Activated T-helper 9 cell treated with anti-CD3 and anti-CD28 coated beads, Interleukin-2, amount 50 U/mL, for 16 hours (primary cell): ENCODE results near the gene SUFU.
"Not testable (repeated sequence)": the region's sequence is repeated elsewhere in the genome, so short reads cannot be mapped to it uniquely, and the experiment has no call there.

Experiments
- DNase-seq: peaks from one replicate; pipeline ENCODE4 v3.0.0-alpha.2; 2020; ENCODE audit warnings: low read depth

SUFU gene

GRCh38 chr10:102514487-102515311, 10.9 kb downstream of the SUFU start:
- no peak for DNase-seq

GRCh38 chr10:102515724-102516123, 12.0 kb downstream of the SUFU start:
- no peak for DNase-seq

GRCh38 chr10:102517553-102517952, 13.8 kb downstream of the SUFU start:
- DNase-seq = no peak

GRCh38 chr10:102519246-102519825, 15.6 kb downstream of the SUFU start:
- no peak for DNase-seq

- DNase-seq = no peak
These were observed 19.1 kb downstream of the SUFU start for GRCh38 chr10:102522874-102523249.

- DNase-seq = no peak
These were observed 19.7 kb downstream of the SUFU start for GRCh38 chr10:102523250-102524029.

- DNase-seq = no peak
These were observed 21.0 kb downstream of the SUFU start for GRCh38 chr10:102524746-102525145.

GRCh38 chr10:102527546-102527945, 23.8 kb downstream of the SUFU start:
- no peak for DNase-seq

GRCh38 chr10:102534333-102534732, 30.6 kb downstream of the SUFU start:
- DNase-seq = no peak

- DNase-seq = not testable (repeated sequence)
These were observed 31.2 kb downstream of the SUFU start for GRCh38 chr10:102534966-102535365.

- no peak for DNase-seq
These were observed 31.8 kb downstream of the SUFU start for GRCh38 chr10:102535481-102536147.

- no peak for DNase-seq
These were observed 33.6 kb downstream of the SUFU start for GRCh38 chr10:102537367-102537766.

GRCh38 chr10:102537948-102538347, 34.2 kb downstream of the SUFU start:
- no peak for DNase-seq

GRCh38 chr10:102538811-102539210, 35.0 kb downstream of the SUFU start:
- no peak for DNase-seq

GRCh38 chr10:102540023-102540422, 36.3 kb downstream of the SUFU start:
- no peak for DNase-seq

GRCh38 chr10:102542800-102543418, 39.1 kb downstream of the SUFU start:
- no peak for DNase-seq

- no peak for DNase-seq
These were observed 41.6 kb downstream of the SUFU start for GRCh38 chr10:102545265-102545871.

- DNase-seq = no peak
These were observed 42.2 kb downstream of the SUFU start for GRCh38 chr10:102545997-102546396.

- no peak for DNase-seq
These were observed 43.0 kb downstream of the SUFU start for GRCh38 chr10:102546606-102547320.

- DNase-seq = no peak
These were observed 45.8 kb downstream of the SUFU start for GRCh38 chr10:102549549-102549948.
